COLO668 (cell line): ENCODE measurements around the gene FGD4.

Experiments
- DNase-seq: peaks from one replicate; lab custom pipeline; 2025; ENCODE audit not compliant: unreplicated experiment; lab: John Stamatoyannopoulos, UW

Gene FGD4

GRCh38 chr12:32454866-32455265, 55.5 kb downstream of the FGD4 start:
- DNase-seq: no peak

- DNase-seq: no peak
These were observed 56.3 kb downstream of the FGD4 start for GRCh38 chr12:32455607-32456071.

GRCh38 chr12:32457251-32458025, 58.1 kb downstream of the FGD4 start:
- DNase-seq: no peak

GRCh38 chr12:32460638-32461037, 61.3 kb downstream of the FGD4 start:
- no peak for DNase-seq

GRCh38 chr12:32462908-32463307, 63.5 kb downstream of the FGD4 start:
- no peak for DNase-seq

- DNase-seq: no peak
These were observed 66.8 kb downstream of the FGD4 start for GRCh38 chr12:32466187-32466586.

GRCh38 chr12:32466986-32467711, 67.8 kb downstream of the FGD4 start:
- no peak for DNase-seq

GRCh38 chr12:32467959-32468863, 68.9 kb downstream of the FGD4 start:
- DNase-seq: no peak

GRCh38 chr12:32470936-32471470, 71.6 kb downstream of the FGD4 start:
- no peak for DNase-seq

GRCh38 chr12:32471591-32472001, 72.2 kb downstream of the FGD4 start:
- DNase-seq: no peak

GRCh38 chr12:32475724-32476123, 76.4 kb downstream of the FGD4 start:
- no peak for DNase-seq

GRCh38 chr12:32476446-32476845, 77.1 kb downstream of the FGD4 start:
- DNase-seq: no peak

- no peak for DNase-seq
These were observed 78.4 kb downstream of the FGD4 start for GRCh38 chr12:32477714-32478113.

- no peak for DNase-seq
These were observed 78.8 kb downstream of the FGD4 start for GRCh38 chr12:32478166-32478565.

GRCh38 chr12:32478858-32479725, 79.7 kb downstream of the FGD4 start:
- DNase-seq: no peak

- no peak for DNase-seq
These were observed 82.9 kb downstream of the FGD4 start for GRCh38 chr12:32482226-32482625.

- DNase-seq: no peak
These were observed 84.1 kb downstream of the FGD4 start for GRCh38 chr12:32483499-32483898.

GRCh38 chr12:32483993-32484392, 84.6 kb downstream of the FGD4 start:
- DNase-seq: no peak

GRCh38 chr12:32486158-32486557, 86.8 kb downstream of the FGD4 start:
- no peak for DNase-seq

- no peak for DNase-seq
These were observed 88.8 kb downstream of the FGD4 start for GRCh38 chr12:32488132-32488531.
